GM23338 (cell line): Measurements from ENCODE around the gene LDLRAD3. TPM values are rescaled to one million over a fixed set of nuclear protein-coding genes. Genes with fewer than 3 reads are reported as not detected.

ENCODE experiments used
- ATAC-seq: fragments of 200-7000 bp; cut with Tn5 transposase; 3 replicates; pipeline ENCODE4 v1.9.1; 2020
- DNase-seq: peaks from one replicate; pipeline ENCODE4 v3.0.0-alpha.2; 2015; ENCODE audit warnings: low spot score
- H2AFZ ChIP-seq: fragments of 200-600 bp; sonication (generic); 2 replicates; pipeline ENCODE4 v1.8.0; 2016; ENCODE audit warnings: antibody characterized with exemption, mild to moderate bottlenecking, moderate library complexity
- H3F3A ChIP-seq: fragments of 200-600 bp; sonication (generic); replicated peaks from 2 replicates; pipeline ENCODE4 v1.8.0; 2017; ENCODE audit warnings: antibody characterized with exemption, mixed run types, low read depth
- H3K27ac ChIP-seq: fragments of 200-600 bp; sonication (generic); 2 replicates; pipeline ENCODE4 v1.6.1; 2016; ENCODE audit warnings: low read depth
- H3K27me3 ChIP-seq: fragments of 200-600 bp; sonication (generic); 2 replicates; pipeline ENCODE4 v1.8.0; 2016; ENCODE audit warnings: mild to moderate bottlenecking, mixed run types, moderate library complexity; ENCODE audit not compliant: insufficient read depth
- H3K36me3 ChIP-seq: fragments of 200-600 bp; sonication (generic); 2 replicates; pipeline ENCODE4 v1.8.0; 2016; ENCODE audit warnings: mild to moderate bottlenecking; ENCODE audit not compliant: insufficient read depth
- H3K4me1 ChIP-seq: fragments of 200-600 bp; sonication (generic); 2 replicates; pipeline ENCODE4 v1.8.0; 2016; ENCODE audit warnings: mild to moderate bottlenecking, moderate library complexity; ENCODE audit not compliant: insufficient read depth
- H3K4me2 ChIP-seq: fragments of 200-600 bp; sonication (generic); 2 replicates; pipeline ENCODE4 v1.7.1; 2017; ENCODE audit warnings: mixed run types
- H3K4me3 ChIP-seq: fragments of 200-600 bp; sonication (generic); 2 replicates; pipeline ENCODE4 v1.6.1; 2016; ENCODE audit warnings: mixed run types
- H3K79me2 ChIP-seq: fragments of 200-600 bp; sonication (generic); replicated peaks from 2 replicates; pipeline ENCODE4 v1.8.0; 2017; ENCODE audit warnings: mild to moderate bottlenecking; ENCODE audit not compliant: insufficient read depth
- H3K9me2 ChIP-seq: fragments of 200-600 bp; sonication (generic); 2 replicates; pipeline ENCODE4 v1.8.0; 2017; ENCODE audit not compliant: insufficient read depth
- H4K20me1 ChIP-seq: fragments of 200-600 bp; sonication (generic); replicated peaks from 2 replicates; pipeline ENCODE4 v1.8.0; 2017; ENCODE audit warnings: mild to moderate bottlenecking; ENCODE audit not compliant: insufficient read depth
- H3K27ac Mint-ChIP-seq: 2 replicates; pipeline ENCODE4 v1.8.0; 2020; ENCODE audit warnings: inconsistent platforms, mild to moderate bottlenecking, moderate library complexity, mixed read lengths
- H3K27me3 Mint-ChIP-seq: 3 replicates; pipeline ENCODE4 v1.8.0; 2022; ENCODE audit warnings: low read depth, mild to moderate bottlenecking, moderate library complexity, mixed read lengths, inconsistent platforms; ENCODE audit not compliant: insufficient read depth, poor library complexity
- H3K36me3 Mint-ChIP-seq: 3 replicates; pipeline ENCODE4 v1.8.0; 2021; ENCODE audit warnings: low read depth, mild to moderate bottlenecking, inconsistent platforms, moderate library complexity, mixed read lengths
- H3K4me1 Mint-ChIP-seq: 3 replicates; pipeline ENCODE4 v1.8.0; 2020; ENCODE audit warnings: mild to moderate bottlenecking, inconsistent platforms, mixed read lengths
- H3K4me3 Mint-ChIP-seq: 3 replicates; pipeline ENCODE4 v1.8.0; 2021; ENCODE audit warnings: moderate library complexity, mild to moderate bottlenecking, inconsistent platforms, mixed read lengths
- H3K9me3 Mint-ChIP-seq: 3 replicates; pipeline ENCODE4 v1.8.0; 2020; ENCODE audit warnings: moderate library complexity, mild to moderate bottlenecking, inconsistent platforms, mixed read lengths
- CREB1 ChIP-seq: fragments of 250-450 bp; sonication (Bioruptor Pico); IDR thresholded peaks from 2 replicates; pipeline ENCODE4 v1.5.0; 2020; ENCODE audit warnings: low read depth, mild to moderate bottlenecking, moderate library complexity
- NANOG ChIP-seq: IDR thresholded peaks from 2 replicates; pipeline ENCODE4 v1.6.1; 2016; ENCODE audit warnings: antibody characterized with exemption, borderline replicate concordance
- POLR2AphosphoS5 ChIP-seq: IDR thresholded peaks from 2 replicates; pipeline ENCODE4 v1.6.1; 2016; ENCODE audit warnings: antibody characterized with exemption, low read depth
- STAT1 ChIP-seq: IDR thresholded peaks from one replicate; pipeline ENCODE4 v1.6.1; 2016; ENCODE audit warnings: antibody characterized with exemption; ENCODE audit not compliant: unreplicated experiment
- ZNF114 ChIP-seq: fragments of 250-450 bp; sonication (Bioruptor Pico); IDR thresholded peaks from 2 replicates; pipeline ENCODE4 v1.5.0; 2020; ENCODE audit warnings: mild to moderate bottlenecking, moderate library complexity
- ZNF331 ChIP-seq: fragments of 250-450 bp; sonication (Bioruptor Pico); IDR thresholded peaks from 2 replicates; pipeline ENCODE4 v1.5.0; 2020; ENCODE audit warnings: low read depth, mild to moderate bottlenecking, moderate library complexity
- polyA plus RNA-seq: library from polyadenylated mRNA; unstranded; fragments of >200 nt; fragmentation: Nextera tagmentation; extraction: Ambion mirVana; gene quantifications from 2 replicates; pipeline ENCODE4 v1.2.1, GENCODE V29; 2016
- total RNA-seq: library from RNA; depleted of rRNA; stranded (reverse); fragments of >200 nt; shearing (Covaris generic); gene quantifications from 2 replicates; pipeline ENCODE4 v1.2.3, GENCODE V29; 2014
- TF ChIP-seq, protein P1 (sequence below): IDR thresholded peaks from one replicate; pipeline ENCODE4 v1.6.1; 2018; ENCODE audit warnings: antibody characterized with exemption; ENCODE audit not compliant: unreplicated experiment
- TF ChIP-seq, protein P2 (sequence below): IDR thresholded peaks from 2 replicates; pipeline ENCODE4 v1.6.1; 2016; ENCODE audit warnings: antibody characterized with exemption

Gene LDLRAD3
- total and polyA plus RNA-seq, 2 experiments from 2014 or later: 8.5 to 19.4 TPM

- H3K4me1 ChIP-seq: no peaks in the 10 kb centered on the region
- H3K4me3 Mint-ChIP-seq: no peak overlapping the region
- ATAC-seq (no peak), DNase-seq (no peak)
- peaks cover 33% of the 10 kb centered on the region for H3K36me3 Mint-ChIP-seq
- H3F3A ChIP-seq: no peaks in the 10 kb centered on the region
- H3K4me1 Mint-ChIP-seq: peaks cover 10% of the 10 kb centered on the region; the same call in 2 of the 3 replicates
- H3K27ac Mint-ChIP-seq: no peak overlapping the region
- 0 out of 2 replicates have a peak, but pooled peaks cover 2% of the 10 kb centered on the region for H3K79me2 ChIP-seq
- H3K27ac ChIP-seq: no peak overlapping the region
- TF ChIP-seq POLR2AphosphoS5 (no peak), NANOG (no peak), CREB1 (no peak), ZNF114 (CRISPR knock-in tag) (no peak), STAT1 (no peak)
- TF ChIP-seq, protein P1, sequence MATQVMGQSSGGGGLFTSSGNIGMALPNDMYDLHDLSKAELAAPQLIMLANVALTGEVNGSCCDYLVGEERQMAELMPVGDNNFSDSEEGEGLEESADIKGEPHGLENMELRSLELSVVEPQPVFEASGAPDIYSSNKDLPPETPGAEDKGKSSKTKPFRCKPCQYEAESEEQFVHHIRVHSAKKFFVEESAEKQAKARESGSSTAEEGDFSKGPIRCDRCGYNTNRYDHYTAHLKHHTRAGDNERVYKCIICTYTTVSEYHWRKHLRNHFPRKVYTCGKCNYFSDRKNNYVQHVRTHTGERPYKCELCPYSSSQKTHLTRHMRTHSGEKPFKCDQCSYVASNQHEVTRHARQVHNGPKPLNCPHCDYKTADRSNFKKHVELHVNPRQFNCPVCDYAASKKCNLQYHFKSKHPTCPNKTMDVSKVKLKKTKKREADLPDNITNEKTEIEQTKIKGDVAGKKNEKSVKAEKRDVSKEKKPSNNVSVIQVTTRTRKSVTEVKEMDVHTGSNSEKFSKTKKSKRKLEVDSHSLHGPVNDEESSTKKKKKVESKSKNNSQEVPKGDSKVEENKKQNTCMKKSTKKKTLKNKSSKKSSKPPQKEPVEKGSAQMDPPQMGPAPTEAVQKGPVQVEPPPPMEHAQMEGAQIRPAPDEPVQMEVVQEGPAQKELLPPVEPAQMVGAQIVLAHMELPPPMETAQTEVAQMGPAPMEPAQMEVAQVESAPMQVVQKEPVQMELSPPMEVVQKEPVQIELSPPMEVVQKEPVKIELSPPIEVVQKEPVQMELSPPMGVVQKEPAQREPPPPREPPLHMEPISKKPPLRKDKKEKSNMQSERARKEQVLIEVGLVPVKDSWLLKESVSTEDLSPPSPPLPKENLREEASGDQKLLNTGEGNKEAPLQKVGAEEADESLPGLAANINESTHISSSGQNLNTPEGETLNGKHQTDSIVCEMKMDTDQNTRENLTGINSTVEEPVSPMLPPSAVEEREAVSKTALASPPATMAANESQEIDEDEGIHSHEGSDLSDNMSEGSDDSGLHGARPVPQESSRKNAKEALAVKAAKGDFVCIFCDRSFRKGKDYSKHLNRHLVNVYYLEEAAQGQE: no peak
- TF ChIP-seq, protein P2, sequence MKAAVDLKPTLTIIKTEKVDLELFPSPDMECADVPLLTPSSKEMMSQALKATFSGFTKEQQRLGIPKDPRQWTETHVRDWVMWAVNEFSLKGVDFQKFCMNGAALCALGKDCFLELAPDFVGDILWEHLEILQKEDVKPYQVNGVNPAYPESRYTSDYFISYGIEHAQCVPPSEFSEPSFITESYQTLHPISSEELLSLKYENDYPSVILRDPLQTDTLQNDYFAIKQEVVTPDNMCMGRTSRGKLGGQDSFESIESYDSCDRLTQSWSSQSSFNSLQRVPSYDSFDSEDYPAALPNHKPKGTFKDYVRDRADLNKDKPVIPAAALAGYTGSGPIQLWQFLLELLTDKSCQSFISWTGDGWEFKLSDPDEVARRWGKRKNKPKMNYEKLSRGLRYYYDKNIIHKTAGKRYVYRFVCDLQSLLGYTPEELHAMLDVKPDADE: no peak
- H3K27me3 ChIP-seq: no peaks in the 10 kb centered on the region
- H2AFZ ChIP-seq: no peak overlapping the region
- peaks cover 9% of the 10 kb centered on the region for H3K36me3 ChIP-seq
- H3K4me2 ChIP-seq: no peak overlapping the region
- H4K20me1 ChIP-seq: no peaks in the 10 kb centered on the region; the same call in 1 of the 2 replicates
- no peaks in the 10 kb centered on the region for H3K27me3 Mint-ChIP-seq
- H3K9me3 Mint-ChIP-seq: peaks cover 16% of the 10 kb centered on the region
- no peak overlapping the region for H3K4me3 ChIP-seq
- no peaks in the 10 kb centered on the region for H3K9me2 ChIP-seq
These were observed 174.2 kb downstream of the LDLRAD3 start for GRCh38 chr11:36118084-36118483.

DNA sequence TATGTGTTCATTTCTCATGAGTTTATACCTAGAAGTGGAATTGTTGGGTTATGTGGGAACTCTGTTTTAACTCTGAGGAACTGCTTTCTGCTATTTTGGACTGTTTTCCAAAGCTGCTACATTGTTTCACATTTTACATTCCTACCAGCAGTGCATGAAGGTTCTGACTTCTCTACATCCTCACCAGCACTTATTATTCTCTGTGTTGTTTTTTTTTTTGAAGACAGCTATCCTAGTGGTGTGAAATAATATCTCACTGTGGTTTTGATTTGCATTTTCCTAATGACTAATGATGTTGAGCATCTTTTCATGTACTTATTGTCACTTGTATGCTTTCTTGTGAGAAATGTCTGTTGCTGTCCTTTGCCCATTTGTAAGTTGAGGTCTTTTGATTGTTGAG, 175.4 kb downstream of the LDLRAD3 start:
- Histone ChIP-seq H3K4me3 (no peak overlapping the region), H3K36me3 (no peaks in the 10 kb centered on the region), H3K4me1 (no peaks in the 10 kb centered on the region), H2AFZ (no peak overlapping the region), H4K20me1 (no peaks in the 10 kb centered on the region; the same call in 1 of the 2 replicates), H3K9me2 (no peaks in the 10 kb centered on the region), H3K4me2 (no peak overlapping the region), H3F3A (no peaks in the 10 kb centered on the region), H3K27me3 (no peaks in the 10 kb centered on the region), H3K27ac (no peak overlapping the region), H3K79me2 (no peaks in the 10 kb centered on the region)
- Mint-ChIP-seq H3K27ac (no peak overlapping the region; the same call in 1 of the 2 replicates), H3K9me3 (peaks cover 5% of the 10 kb centered on the region), H3K36me3 (peaks cover 21% of the 10 kb centered on the region), H3K4me1 (peaks cover 10% of the 10 kb centered on the region; the same call in 2 of the 3 replicates), H3K4me3 (no peak overlapping the region), H3K27me3 (no peaks in the 10 kb centered on the region)
- ATAC-seq (no peak), DNase-seq (no peak)
- TF ChIP-seq, protein P1: no peak
- TF ChIP-seq, protein P2: no peak
- TF ChIP-seq ZNF331 (CRISPR knock-in tag): no peak
